ENCODE results near the gene MAGI2.
A peak's percentile ranks its signal among the peaks of the same experiment; 100 is the strongest.

MAGI2 gene

DNA sequence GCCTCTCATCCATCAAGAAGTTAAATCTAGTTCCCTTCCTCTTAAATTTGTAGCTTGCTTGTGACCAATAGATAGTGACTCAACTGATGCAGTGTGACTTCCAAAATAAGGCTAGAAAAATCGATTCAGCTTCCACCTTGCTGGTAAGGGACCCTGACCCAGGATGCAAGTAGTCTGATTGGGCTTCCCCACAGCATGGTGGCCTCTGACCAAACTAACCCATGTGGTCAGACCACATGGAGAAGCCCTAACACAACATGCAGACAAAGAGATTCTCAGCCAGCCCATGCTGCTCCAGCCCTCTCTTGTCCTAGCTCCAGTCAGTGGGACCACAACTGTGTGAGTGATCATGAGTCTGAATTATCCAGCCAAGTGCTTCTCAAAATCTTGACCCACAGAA is 710.8 kb downstream of the MAGI2 start:
- DNase-seq (ENCODE audit: low spot score): no peak

DNA sequence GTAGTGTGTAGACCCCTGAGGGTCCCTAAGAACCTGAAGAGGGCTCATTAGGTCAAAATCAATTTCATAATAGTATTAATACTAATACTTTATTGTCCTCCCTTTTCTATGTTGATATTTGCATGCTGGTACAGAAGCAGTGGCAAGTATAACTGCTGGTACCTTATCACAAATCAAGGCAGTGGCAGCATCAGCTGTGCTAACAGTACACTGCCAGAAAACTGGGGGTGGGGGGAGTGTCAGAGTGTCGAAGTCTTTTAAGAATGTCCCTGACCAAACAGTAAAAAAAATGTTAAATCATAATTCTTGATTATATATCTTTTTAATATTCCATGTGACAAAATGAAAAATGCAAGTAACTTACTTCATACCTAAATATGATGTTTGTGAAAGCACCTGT is 716.9 kb downstream of the MAGI2 start:
- no peak for DNase-seq (ENCODE audit: low spot score)

DNA sequence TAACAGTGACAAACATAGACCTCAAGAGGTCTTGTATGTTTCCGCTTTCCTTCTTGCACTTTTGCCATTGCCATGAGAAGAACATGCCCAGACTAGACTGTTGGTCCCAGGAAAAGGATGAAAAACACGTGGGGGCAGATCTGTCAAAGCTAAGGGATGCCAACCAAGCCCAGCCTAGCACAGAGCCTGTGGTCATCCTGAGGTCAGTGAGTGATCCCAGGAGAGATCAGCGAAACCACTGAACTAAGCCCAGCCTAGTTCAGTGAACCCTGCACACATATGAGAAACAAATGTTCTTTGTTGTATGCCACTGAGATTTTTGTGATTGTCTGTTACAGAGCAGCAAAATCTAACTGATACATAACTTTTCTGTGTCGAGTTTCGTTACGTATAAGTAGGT is 718.8 kb downstream of the MAGI2 start:
- DNase-seq (ENCODE audit: low spot score): no peak

DNA sequence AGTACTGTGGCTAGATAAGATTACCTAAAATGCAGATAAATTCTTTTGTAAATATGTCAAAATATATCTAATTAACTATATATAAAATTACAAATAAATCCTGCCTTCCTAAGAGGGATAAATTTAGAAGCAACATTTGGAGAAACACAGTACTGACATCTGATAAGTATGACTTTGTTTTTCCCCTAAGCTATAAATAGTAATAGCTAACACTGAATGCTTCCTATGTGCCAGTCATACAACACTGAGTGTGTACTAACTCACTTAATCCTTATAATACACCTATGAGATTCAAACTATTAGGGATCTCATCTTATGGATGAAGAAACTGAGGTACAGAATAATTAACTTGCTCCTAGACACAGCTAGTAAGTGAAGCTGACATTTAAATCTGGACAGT is 733.4 kb downstream of the MAGI2 start:
- DNase-seq (ENCODE audit: low spot score): no peak

DNA sequence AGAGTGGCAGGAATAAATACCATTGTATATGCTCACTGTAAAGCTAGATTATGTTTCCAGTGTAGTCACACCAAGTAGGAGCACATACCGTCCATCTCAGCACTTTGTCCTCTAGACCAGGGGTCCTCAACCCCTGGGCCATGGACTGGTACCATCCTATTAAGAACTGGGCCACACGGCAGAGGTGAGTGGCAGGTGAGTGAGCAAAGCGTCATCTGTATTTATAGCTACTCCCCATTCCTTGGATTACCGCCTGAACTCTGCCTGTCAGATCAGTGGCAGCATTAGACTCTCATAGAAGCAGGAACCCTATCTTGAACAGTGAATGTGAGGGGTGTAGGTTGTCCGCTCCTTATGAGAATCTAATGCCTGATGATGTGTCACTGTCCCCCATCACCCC is 735.3 kb downstream of the MAGI2 start:
- no peak for DNase-seq (ENCODE audit: low spot score)

DNA sequence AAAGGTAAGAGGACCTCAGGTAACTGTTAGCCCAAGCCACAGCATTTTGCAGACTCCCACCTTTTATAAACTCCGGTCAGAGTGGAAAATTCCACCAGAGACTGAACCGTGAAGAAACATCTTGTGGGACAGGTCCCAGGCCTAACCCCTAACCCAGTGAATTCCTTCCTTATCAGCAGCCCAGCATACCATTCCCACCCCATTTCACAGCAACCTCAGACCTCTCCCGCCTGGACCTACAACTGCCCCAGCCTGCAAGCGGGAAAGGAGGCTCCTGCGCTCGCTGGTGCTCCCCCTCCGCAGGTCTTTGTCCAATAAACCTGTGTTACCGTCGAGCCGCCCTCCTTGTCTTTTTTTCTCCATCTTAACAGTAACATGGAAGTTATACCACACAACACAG is 736.6 kb downstream of the MAGI2 start:
- DNase-seq (ENCODE audit: low spot score): no peak

DNA sequence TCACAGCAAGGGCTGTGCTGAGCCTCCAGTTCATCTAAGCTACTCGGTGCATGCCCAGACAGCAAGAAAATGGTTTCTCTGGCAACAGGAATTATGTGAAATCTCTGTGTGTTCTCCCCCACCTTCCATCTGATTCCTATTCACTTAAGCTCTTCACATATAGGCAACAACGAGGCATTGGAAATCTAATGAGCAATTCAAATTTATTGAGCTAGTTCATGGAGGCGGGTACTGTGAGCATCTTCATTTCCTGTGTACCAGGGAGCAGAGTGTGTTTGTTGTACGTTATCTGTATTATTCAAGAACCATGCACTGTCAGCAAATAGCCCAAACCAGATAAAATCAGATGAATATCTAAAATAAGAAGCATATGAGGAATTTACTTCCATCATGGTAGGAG is 739.1 kb downstream of the MAGI2 start:
- peak; percentile 5 for DNase-seq (ENCODE audit: low spot score)

DNA sequence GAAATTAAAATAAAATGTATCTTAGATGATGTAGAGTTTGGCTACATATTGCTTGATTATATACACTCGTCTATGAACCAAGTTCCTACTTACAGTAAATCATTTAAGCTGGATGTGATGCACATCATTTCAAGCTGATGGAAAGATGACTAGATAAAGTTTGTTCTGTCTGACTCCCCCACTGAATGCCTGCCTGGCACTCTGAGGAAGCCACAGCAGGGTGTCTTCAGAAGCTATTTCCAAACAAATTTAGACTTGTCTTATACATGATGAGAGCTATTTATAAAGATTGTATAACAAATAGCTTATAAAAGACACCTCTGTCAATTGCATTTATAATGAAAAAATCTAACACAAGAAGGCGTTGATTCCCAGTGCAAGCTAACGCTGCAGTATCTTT is 741.4 kb downstream of the MAGI2 start:
- no peak for DNase-seq (ENCODE audit: low spot score)

DNA sequence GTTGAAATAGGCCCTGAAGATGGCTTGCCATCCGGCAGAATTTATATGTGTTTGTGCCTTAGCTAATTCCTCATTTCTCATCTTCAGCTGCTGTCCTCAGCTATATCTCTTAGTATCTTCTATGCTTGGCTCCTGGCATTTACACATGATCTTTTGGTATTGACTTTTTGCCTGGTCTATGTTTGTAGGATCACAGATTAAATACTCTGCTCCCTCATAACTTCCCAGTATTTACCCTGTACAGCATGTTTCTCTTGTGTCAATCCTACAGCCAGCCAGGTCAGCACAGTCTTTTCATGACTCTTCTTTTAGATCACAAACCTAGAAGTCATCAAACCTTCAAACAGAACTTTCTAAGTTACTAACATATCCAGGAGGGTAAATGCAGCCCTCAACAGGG is 743.8 kb downstream of the MAGI2 start:
- no peak for DNase-seq (ENCODE audit: low spot score)

DNA sequence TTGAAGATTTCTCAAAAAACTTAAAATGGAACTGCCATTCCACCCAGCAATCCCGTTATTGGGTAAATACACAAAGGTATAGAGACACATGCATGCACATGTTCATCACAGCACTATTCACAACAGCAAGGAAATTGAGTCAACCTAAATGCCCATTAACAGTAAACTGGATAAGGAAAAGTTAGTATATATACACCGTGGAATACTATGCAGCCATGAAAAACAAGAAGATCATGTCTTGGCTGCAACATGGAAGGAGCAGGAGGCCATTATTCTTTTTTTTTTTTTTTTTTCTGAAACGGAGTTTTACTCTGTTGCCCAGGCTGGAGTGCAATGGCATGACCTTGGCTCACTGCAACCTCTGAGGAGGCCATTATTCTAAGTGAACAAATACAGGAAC is 749.0 kb downstream of the MAGI2 start:
- no peak for DNase-seq (ENCODE audit: low spot score)

DNA sequence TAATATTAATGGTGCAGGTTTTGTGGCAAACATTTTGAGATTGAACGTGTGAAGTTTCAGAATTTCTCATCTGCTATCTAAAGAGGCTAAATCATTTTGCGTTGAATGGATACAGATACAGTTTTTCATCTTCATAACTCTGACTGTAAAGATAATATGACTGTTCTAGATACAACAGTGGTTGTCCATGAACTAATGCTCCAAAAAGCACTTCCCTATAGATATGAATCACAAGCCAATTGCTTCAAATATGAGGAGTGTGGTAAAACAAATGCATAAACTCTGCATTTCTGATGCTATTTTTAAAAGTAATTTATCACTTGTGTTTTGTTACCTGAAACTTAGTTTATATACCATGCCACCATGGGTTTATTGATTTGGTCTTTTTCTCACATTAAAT is 750.1 kb downstream of the MAGI2 start:
- no peak for DNase-seq (ENCODE audit: low spot score)

DNA sequence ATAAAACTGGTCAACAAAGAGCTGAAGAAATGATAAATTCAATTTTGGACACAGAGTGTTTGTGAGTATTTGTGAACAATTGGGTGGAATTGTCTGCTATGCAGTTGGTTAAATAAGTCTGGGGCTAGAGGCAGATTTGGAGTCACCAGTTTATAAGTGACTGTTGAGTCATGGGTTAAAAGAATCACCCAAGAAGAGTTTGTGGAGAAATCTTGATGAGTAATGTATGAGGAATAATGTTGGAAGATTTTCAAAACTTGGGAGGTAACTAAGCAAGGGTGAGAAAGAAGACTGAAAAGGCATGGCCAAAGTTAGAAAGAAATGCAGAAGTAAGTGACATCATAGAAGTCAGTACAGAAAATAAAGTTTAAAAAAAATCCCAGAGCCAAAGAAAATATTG is 750.7 kb downstream of the MAGI2 start:
- no peak for DNase-seq (ENCODE audit: low spot score)

DNA sequence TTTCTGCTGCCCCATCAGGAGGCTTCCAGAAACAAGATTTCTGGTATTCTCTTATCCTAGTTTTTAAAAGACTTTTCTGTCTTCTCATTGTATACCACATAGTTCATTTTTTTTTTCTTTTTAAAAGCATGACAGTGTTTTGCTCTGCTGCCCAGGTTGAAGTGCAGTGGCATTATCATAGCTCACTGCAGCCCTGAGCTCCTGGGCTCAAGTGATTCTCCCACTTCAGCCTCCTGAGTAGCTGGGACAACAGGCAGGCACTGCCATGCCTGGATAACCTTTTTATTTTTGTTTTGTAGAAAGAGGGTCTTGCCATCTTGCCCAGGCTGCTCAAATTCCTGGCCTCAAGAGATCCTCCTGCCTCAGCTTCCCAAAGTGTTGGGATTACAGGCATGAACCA is 757.6 kb downstream of the MAGI2 start:
- DNase-seq (ENCODE audit: low spot score): no peak

DNA sequence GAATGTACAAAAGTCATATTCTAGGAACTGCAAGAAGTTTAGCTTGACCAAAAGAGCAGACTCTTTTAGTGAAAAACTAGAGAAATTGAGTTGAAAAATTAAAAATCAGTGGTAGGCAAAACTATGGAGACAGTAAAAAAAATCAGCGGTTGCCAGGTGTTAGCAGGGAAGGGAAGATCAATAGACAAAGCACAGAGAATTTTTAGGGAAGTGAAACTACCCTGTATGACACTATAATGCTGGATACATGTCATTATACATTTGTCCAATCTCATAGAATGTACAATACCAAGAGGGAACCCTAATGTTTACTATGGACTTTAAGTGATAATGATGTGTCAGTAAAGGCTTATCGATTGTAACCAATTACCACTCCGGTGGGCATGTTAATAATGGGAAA is 761.9 kb downstream of the MAGI2 start:
- DNase-seq (ENCODE audit: low spot score): no peak

DNA sequence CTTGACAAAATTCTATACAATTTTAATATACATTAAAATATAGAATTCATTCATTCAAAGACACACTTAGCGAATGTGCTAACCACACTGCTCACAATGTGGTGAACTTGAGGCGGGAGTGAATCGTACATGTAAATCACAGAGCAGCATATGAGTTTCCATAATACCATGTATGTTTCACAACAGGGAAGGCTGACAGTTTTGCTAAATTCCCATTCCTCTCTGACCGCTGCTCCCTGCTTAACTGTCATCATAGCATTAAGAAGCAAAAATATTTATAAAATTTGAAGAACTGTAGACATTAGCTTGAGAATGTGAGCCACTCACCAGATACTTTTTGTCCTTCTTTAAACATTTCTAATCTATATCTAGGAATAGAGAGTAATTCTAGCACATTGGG is 763.3 kb downstream of the MAGI2 start:
- DNase-seq (ENCODE audit: low spot score): no peak

DNA sequence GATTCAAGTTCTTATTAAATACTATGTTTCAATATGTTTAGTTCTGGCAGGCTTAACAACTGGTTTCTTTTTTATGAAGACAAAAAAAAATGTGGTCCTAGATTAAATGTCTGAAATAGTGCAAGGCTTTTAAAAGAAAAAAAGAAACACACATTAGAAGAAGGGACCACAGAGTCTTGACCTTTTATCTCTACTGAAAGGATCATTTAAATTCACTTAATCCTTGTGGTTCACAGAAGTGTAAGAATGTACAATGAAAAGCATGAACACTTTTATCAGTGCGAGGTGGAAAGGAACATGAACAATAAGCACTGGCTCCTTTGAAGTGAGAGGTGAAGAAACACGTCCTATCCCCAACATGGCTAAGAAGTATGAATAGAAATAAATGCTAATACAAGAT is 765.1 kb downstream of the MAGI2 start:
- DNase-seq (ENCODE audit: low spot score): no peak

DNA sequence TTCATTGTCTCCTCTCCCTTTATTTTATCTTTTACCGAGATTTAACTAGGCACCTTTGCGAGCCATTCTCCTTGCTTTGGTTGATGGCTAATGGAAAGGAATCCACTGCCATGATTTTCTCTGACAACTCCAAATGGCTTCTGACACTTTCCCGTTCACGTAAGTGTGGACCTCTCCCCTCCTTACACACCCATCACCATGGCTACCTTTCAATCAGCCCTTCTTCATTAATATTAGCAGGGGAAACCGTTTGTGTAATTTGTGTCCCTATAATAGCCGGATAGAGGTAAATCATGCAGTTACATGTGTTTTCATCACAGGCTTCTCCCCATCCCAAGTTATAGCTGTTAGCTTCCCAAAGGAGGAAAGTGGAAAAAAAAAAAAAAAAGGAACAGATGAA is 767.3 kb downstream of the MAGI2 start:
- DNase-seq (ENCODE audit: low spot score): no peak

DNA sequence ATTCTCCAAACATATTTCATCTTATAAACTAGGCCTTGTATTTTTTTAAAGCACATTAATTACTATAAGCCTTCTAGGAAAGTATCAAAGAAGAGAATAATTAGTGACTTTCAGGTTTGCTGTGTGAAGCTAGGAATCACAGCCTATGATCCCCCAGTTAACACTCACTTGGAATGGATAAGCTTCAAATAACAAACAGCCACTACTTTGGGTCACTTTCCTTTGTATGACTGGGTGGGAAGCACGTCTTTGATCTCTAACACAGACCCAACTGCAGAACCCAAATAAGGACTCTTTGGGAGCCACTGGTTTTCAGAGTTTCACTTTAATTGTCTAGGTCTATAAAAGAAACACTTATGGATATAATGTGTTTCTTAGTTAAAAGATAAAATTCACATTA is 769.3 kb downstream of the MAGI2 start:
- DNase-seq (ENCODE audit: low spot score): no peak

DNA sequence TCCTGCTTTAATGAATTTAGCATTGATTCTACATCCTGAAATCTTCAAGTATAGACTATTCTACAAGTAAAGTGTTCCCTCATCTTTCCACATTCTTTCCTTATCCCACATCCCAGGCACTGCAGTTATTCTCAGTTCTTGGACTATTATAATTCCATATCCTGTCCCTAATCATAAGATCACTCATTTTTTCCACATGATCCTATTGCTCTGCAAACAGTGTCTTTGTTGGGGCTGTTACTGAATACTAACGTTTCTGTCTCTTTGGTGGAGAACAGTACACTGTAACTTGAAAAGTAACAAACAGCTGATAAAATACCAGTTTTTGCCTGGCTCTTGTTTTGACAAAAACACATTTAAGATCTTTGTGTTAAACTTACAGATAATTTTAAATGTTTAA is 769.9 kb downstream of the MAGI2 start:
- no peak for DNase-seq (ENCODE audit: low spot score)

DNA sequence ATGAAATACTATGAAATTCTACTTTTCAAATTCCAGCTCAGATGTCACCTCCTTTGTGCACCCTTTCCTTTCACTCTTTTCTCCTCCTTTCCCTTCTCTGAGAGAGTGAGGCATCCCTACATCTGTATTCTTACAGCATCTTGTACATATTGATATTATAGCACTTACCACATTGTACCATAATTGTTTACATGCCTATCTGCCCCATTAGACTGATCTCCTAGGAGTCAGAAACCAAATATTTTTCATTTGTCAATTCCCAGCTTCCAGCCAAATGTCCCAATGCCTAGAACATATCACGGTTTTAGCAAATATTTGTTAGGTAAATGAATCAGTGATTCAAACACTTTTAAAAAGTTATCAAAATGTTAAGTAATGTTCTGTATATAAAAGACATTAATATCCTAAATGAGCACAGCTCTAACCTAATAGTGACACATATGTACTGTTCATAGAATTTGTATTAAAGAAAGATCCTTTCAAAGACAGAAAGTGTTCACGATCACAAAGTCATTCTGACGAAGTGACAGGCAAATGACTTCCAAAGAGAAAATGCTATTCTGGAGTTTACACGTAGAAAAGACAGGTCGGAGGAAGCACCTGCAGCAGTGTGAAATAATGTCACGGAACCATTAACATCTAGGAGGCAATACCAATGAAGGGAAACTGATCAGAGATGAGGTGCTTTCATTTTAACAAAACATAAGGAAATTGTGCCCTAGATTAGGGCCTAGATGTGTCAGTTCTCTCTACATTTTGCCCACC is 774.2 kb downstream of the MAGI2 start:
- DNase-seq (ENCODE audit: low spot score): no peak

DNA sequence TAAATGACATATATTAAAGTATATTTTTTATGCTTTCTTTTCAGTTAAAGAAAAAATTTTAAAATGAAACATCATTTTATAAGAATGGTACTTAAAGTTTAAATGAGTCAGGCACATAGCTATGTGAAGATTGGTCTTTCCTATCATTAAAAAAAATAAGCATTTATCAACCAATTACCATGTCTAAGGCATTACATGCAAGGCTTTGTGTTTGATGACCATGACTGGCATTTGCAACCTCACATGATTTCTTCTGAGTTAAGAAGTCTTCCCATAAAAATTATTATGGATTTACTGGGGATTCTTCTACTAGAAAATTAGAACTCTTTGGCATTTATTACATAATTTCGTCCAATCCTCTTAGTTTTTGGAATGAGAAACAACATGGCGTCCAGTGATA is 776.1 kb downstream of the MAGI2 start:
- no peak for DNase-seq (ENCODE audit: low spot score)

DNA sequence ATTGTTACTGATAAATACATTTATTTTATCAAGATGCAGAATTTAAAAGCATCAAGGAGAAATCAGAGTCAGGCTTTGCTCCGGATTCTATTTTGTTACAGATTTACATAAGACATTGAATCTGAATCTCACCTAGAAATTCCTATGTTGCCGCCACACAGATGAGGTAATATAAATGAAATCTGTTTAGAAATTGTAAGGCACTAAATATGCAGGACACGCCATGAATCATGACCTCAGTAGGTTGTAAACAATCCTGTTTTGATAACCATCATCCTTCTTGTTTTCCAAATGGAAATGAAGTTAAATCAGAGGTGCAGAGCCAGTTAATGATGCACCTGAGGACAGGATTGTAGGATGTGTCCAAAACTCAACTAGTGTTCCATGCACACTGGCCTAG is 778.0 kb downstream of the MAGI2 start:
- DNase-seq (ENCODE audit: low spot score): no peak

DNA sequence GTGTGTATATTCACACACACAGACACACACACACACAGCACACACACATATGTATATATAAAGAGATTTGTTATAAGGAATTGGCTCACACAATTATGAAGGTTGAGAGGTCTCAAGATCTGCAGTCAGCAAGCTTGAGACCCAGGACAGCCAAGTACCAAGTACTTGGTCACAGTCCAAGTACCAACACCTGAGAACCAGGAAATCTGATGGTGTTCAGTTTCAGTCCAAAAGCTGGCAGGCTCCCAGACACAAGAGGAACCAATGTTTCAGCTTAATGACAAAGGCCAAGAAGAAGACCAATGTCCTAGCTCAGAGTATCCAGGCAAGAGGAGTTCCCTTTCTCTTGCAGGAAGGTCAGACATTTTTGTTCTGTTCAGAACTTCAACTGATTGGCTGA is 780.2 kb downstream of the MAGI2 start:
- no peak for DNase-seq (ENCODE audit: low spot score)

DNA sequence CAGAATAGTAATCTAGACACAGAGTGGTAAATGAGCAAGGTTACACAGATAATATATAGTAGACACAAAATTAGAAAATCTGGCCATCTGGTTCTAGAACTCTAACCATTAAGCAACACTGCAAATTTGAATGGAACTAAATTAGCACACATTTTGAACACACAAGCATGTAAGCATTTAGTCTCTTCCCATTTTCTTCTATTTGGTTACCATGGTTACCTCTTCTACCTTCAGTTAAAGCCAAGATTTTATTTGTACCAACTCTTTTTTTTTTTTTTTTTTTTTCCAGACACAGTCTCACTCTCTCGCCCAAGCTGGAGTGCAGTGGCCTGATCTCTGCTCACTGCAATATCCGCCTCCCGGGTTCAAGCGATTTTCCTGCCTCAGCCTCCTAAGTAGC is 790.5 kb downstream of the MAGI2 start:
- no peak for DNase-seq (ENCODE audit: low spot score)
